GM19351 (cell line): ENCODE results near the gene PHF14.

Source experiments
- ATAC-seq: cut with Tn5 transposase; IDR thresholded peaks from one replicate; pipeline ENCODE4 v1.9.1; 2021; ENCODE audit warnings: mild to moderate bottlenecking, moderate library complexity; ENCODE audit not compliant: unreplicated experiment

Gene PHF14

GRCh38 chr7:11168650-11169170 lies 195.0 kb downstream of the PHF14 start:
- ATAC-seq, result no peak

DNA sequence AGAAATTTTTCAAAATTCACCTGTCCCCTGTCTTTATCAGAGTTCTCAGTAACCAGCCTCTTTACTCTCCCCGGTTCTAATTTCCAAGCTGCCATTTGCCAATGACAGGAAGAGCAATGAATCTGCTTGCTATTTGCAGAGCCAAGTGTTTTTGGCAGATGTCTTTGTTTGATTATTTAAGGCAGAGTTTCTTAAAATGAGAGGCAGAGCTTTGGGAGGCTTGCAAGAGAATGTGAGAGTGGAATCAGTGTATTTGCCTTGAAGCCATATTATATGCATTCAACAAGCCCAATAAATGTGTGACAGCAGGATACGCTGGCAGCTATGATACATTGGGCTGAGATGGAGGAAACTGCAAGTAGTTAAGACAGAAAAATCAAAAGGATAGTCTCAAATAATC lies 196.5 kb downstream of the PHF14 start:
- no peak for ATAC-seq

- no peak for ATAC-seq
Measured at GRCh38 chr7:11170863-11171568, 197.3 kb downstream of the PHF14 start.

GRCh38 chr7:11171569-11172192 lies 198.0 kb downstream of the PHF14 start:
- ATAC-seq, result no peak

- no peak for ATAC-seq
Measured at GRCh38 chr7:11172835-11173234, 199.2 kb downstream of the PHF14 start.

- no peak for ATAC-seq
Measured at GRCh38 chr7:11175371-11175770, 201.7 kb downstream of the PHF14 start.

DNA sequence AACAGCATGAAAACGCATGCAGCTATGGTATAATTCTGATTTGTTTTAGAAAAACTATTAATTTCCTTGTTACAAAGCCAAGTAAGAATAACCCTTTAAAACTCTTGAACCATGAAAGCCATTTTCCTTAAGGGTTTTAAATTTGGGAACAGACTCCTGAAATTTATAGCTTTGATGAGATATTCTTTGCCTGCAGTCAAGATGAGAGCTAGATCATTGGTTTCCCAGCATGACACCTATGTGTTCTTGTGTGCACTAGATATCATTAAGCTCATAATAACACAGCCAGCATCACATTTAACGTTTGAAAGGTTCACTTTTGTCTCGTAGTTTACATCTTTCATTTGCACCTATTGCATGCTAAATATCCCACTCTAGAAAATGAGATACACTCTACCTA lies 202.2 kb downstream of the PHF14 start:
- ATAC-seq, result no peak

- ATAC-seq, result no peak
Measured at GRCh38 chr7:11176985-11177555, 203.4 kb downstream of the PHF14 start.

- no peak for ATAC-seq
Measured at GRCh38 chr7:11177793-11178192, 204.1 kb downstream of the PHF14 start.

- no peak for ATAC-seq
Measured at GRCh38 chr7:11181590-11181989, 207.9 kb downstream of the PHF14 start.

- no peak for ATAC-seq
Measured at GRCh38 chr7:11182736-11183135, 209.1 kb downstream of the PHF14 start.

DNA sequence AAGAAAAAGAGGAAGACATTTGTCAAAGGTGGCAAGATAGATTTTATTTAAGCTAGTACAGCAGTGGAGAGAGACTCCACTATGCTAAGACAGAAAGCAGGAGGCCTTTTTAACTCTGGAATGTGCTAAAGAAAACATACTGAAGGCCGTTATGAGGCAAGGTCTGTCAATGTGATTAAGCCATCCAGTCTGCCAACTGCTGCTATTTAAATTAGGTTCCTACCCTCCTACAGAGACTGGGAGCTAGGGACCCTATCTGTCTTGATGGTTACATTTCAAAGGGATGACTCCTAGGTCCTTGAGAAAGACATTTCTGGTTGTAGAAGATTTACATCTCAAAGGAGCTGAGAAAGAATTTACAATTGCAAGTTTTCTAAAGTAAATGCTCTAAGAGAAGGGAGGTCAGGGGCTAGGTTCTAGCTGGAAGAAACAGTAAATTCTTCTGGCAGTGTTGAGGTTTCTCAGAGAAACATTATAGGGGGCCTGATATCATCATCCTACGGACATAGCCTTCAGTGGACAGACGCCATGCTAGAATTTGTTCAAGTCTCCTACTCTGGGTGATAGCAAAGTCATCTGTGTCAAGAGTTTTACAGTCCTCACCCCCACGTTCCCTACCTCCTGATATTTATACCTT lies 211.6 kb downstream of the PHF14 start:
- ATAC-seq, result no peak

DNA sequence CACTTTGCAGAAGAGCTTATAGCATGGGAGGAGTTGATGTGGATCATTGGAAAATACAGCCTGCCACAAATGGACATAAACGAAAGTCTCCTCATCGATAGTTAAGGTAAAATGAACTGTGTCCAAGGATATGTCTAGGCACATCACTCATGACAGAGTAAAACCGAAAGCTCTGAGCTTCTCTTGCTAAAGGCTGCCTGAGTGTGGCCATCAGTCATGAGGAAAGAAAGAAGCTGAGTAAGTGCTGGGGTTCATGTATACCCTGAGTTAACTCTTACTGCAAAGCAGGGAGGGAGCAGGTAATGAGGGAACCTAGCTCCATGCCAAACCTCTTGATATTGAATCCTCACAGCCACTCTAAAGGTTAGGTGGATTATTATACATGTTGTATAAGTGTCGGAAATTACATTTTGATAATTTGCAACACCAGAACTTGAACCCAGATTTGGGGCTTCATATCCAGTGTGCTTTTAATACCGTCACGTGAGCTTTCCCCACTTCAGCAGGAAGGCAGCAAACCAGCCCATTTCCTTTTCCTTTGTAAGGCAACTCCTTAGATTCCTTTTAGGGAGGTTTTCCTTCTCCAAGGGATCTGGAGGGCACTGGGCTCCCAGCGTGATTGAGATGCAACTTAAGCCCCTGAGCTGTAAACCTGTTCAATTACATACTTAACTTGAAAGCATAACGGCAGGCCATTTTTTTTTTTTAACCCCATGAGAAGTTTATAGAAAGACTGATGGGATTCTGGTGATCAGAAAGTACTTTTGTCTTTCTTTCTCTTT lies 215.0 kb downstream of the PHF14 start:
- no peak for ATAC-seq

GRCh38 chr7:11191081-11191480 lies 217.4 kb downstream of the PHF14 start:
- ATAC-seq, result no peak

GRCh38 chr7:11191574-11192220 lies 218.0 kb downstream of the PHF14 start:
- no peak for ATAC-seq

GRCh38 chr7:11192506-11192905 lies 218.8 kb downstream of the PHF14 start:
- no peak for ATAC-seq

GRCh38 chr7:11193131-11193867 lies 219.6 kb downstream of the PHF14 start:
- no peak for ATAC-seq

GRCh38 chr7:11193888-11194287 lies 220.2 kb downstream of the PHF14 start:
- no peak for ATAC-seq

- no peak for ATAC-seq
Measured at GRCh38 chr7:11194492-11194891, 220.8 kb downstream of the PHF14 start.

- ATAC-seq, result no peak
Measured at GRCh38 chr7:11195502-11195901, 221.8 kb downstream of the PHF14 start.
